Measurements from ENCODE around the gene MAPK10.

GRCh38 chr4:86291180-86291579 lies 68.7 kb downstream of the MAPK10 start:
- TF ChIP-seq CTCF (IDR thresholded peaks at IDR 0.05) = no peak
- TF ChIP-seq POLR2A (IDR thresholded peaks at IDR 0.05) = no peak
- TF ChIP-seq POLR2AphosphoS5 (IDR thresholded peaks at IDR 0.05) = no peak

Data from prostate gland (tissue), 2 donors.